Ramos (cell line): ENCODE data around the gene APOH.

ENCODE experiments used
- in situ Hi-C: fragments of 300-500 bp; cut with MboI; formaldehyde crosslinking; loops from one replicate; pipeline ENCODE4 v1.14.3; 2022; ENCODE audit warnings: low sequenced_read_pairs; ENCODE audit not compliant: unreplicated experiment

The APOH gene

DNA sequence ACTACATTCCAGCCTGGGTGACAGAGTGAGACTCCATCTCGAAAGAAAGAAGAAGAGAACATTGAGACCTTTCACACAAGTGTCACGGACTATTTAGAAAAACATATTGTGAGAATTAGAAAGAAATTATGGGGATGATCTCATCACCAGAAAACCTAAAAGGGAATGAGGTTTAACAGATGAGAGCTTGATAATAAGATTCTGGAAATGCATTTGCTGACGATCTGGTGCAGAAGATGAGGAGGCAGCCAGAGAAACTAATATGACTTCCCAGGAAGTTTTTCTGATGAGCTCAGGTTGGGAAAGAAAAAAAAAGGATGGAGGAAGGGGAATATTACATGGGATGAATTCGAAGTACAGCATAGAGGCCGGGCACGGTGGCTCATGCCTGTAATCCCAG lies 10.8 kb upstream of the APOH start:
- in situ Hi-C loops = no loop called here

DNA sequence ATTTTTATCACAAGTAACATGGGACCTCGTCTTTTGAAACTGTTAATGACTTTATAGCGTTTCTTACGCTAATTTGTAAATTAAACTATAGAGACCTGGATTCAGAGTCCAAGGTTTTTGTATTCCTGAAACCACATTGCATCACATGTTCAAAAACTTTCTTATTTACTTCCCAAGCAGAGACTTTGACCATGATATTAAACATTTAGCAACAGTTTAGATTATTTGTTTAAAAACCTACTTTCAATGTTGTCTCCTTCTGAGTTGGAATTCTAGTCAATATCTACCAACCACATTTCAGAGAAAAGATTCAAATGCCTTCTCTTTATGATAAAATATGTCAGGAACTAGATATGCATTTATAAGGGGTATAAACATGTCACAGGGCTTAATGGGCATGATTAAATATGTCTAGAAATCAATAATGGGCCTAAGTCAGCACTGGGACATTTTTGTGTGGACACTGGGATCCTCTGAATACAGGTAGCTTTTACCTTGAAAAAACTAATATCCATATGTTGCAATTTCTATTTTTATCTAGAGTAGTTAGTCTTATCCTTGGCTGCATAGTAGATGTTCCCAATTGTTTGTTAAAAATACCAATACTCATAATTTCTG lies 6.3 kb upstream of the APOH start:
- in situ Hi-C loops = no loop called here

DNA sequence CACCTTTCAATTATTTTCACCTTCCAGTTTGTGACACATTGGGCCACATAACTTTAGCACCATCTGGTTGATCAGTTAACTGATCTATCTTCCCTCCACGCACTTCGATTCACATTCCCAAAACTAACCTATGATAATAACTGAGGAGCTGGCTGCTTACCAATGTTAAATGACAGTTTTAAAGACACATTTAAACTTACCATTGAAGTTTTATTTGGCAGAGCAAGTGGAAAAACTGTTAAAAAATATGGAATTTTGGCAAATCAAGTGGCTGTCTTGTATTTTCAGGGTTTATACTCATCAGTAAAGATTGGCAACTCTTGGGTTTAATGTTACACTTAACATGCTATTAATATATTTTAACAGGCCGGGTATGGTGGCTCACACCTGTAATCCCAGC lies 5.4 kb upstream of the APOH start:
- in situ Hi-C loops = no loop called here

GRCh38 chr17:66233023-66233753 lies 4.0 kb upstream of the APOH start:
- in situ Hi-C loops = no loop called here

DNA sequence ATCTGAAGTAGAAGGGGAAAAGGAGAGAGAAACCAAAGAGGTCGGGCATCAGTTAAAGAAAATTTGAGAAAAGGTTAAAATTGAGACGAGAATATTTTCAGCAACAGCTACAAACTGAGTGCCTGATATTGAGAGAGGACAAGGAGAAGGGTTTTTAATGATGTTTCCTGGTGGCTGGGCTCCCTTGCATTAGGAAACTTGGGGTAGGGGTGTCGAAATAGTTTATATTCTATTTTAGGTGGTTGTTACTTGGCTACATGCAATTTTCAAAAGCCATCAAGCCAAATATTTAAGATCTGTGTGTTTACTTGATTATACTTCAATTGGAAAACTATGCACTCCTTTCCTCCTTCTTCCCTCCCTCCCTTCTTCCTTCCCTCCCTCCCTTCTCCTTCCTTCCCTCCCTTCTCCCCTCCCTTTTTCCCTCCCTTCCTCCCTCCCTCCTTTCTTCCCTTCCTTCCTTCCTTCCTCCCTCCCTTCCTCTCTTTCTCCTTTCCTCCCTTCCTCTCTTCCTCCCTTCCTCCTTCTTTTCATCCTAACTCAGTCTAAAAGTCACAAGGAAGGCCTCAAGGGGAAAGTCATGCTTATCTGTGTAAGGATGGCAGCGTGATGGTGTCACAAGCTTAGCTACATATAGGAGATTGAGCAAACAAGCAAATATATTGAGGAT lies 1.8 kb upstream of the APOH start:
- in situ Hi-C loops = no loop called here

- in situ Hi-C loops = no loop called here
Measured at GRCh38 chr17:66229783-66230538, 746 bp upstream of the APOH start.

DNA sequence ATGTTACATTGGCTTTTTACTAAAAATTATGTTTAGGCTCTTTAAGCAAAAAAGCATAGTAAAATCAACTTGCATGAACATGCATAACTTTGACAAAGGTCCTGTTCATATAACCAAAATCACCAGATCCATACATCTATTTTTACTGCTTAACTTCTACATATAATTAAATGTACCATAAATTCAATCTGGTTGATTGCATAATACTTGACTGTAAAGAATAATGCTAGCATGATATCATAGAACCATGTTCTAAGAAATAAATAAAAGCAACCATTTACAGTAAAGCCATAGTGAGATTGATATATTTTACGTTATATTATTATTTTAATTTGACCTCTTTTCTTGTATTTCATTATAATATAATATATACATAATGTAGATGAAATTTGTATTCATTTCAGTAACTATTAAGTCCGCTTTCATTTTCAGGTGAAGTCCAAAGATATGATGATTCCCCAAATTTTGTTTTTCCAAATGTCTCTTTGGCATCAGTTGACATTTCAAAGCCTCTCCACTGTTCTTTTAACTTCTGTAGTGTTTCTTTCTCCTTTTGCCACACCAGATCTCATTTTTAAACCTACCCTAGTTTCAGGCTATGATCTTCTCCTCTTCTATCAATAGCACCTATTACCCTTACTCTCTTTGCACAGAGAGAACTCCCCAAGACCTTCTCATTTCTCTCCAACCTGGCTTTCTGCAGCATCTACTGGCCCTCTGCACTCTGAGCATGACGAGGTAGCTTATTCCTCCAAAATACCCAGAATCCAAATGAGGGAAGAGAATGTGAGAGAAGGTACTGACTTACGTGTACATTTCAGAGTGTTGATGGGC lies 1.8 kb downstream of the APOH start:
- in situ Hi-C loops = no loop called here

GRCh38 chr17:66222798-66223350 lies 6.3 kb downstream of the APOH start:
- in situ Hi-C loops = no loop called here

DNA sequence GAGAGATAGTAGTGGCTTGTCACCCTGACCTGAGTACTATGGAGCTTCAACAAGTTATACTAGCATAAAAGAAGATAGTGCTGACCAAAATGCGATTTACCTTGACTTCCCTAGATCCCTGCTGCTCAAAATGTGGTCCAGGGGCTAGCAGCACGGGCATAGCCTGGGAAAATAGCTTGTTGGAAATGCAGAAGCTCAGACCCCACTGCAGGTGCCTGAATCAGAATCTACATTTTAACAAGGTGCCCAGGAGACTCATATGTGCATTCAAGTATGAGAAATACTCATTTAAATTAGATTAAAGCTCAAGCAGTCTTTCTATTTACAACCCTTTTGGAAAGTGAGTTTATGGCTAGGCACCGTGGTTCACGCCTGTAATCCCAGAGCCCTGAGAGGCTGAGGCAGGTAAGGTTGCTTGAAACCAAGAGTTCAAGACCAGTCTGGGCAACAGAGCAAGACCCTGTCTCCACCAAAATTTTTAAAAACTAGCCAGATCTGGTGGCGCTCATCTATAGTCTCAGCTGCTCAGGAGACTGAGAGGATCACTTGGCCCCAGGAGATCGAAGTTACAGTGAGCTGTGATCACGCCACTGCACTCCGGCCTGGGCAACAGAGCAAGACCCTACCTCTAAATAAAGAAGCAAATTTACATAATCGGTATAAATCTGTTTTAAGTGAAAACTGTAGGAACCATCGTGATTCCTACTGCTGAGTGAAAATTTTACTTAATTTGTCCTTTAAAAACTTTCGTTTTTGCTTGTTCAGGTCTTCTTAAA lies 7.3 kb downstream of the APOH start:
- in situ Hi-C loops = no loop called here

DNA sequence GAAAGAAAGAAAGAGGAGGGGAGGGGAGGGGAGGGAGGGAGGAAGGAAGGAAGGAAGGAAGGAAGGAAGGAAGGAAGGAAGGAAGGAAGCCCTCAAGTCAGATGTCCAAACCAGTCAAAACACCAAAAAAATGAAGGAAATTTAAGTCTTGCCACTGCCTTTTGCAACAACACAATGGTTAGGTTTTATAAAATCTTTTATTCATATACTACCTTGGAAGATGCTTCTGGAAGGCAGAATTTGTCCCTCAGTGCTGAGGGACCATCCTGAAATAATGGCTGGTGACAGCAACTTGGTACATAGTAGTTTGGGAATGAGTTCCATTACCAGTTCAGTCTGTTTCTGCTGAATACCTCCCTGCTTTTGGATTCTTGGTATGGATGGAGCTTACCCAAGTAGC lies 7.9 kb downstream of the APOH start:
- in situ Hi-C loops = no loop called here

DNA sequence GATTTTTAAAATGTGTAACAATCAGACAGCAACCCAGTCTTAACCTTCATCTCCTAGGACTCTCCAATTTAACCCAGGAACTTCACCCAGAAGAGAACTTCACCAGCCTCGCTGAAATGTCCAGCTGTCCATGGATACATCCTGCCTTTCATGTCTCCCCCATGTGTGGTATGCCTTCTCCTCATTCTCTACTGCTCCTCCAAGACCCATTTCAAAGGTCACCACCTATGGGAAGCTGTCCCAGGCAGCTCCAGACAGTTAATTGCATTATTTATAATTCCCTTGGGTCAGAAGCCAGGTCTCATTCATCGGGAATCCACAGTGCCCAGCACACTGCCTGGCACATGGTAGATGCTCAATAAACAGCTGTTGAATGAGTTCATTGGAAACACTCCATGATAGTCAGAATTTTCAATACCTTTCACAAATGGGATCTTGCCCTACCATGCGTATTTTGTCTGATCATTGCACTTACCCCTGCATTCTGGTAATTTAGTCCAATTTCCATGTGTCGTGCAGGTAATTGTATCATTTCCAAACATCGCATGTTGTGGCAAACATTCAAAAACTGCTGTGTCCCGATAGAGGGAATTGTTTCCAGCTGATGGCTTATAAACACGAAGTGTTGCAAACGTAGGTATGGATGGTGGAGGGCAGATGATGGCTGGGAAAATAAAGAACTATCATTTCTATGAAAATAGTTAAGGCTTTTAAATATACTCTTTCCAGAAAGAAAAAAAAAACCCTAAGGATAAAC lies 9.0 kb downstream of the APOH start:
- in situ Hi-C loops = no loop called here

- in situ Hi-C loops = no loop called here
Measured at GRCh38 chr17:66215529-66215911, 13.7 kb downstream of the APOH start.

DNA sequence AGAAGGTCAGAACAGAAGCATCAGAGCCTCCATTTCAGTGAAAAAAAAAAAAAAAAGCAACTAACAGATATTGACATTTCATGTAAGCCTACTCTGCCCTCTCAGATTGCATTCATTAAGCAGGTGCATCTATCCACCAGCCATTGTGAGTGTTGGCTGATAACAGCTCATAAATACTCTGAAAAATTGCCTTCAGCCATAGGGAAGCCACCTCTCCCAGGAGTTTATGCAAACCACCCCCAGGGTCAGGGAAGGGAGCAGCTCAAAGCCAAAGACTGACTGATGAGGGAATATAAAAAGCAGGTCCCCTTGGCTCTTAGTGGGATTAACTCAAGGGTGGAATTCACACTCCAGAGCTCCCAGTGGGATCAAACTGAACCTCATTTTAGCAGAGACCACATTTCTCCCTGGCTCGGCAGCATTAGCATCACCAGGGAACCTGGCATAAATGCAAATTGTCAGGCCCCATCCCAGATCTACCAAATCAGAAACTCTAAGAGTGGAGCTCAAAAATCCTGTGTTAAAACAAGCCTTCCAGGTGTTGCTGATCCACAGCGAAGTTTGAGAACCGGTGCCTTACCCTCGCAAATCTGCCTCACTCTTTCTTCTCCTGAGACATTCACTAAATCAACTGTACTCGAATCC lies 14.2 kb downstream of the APOH start:
- in situ Hi-C loops = no loop called here

- in situ Hi-C loops = no loop called here
Measured at GRCh38 chr17:66211047-66211810, 18.0 kb downstream of the APOH start.

- in situ Hi-C loops = no loop called here
Measured at GRCh38 chr17:66210208-66210574, 19.0 kb downstream of the APOH start.

DNA sequence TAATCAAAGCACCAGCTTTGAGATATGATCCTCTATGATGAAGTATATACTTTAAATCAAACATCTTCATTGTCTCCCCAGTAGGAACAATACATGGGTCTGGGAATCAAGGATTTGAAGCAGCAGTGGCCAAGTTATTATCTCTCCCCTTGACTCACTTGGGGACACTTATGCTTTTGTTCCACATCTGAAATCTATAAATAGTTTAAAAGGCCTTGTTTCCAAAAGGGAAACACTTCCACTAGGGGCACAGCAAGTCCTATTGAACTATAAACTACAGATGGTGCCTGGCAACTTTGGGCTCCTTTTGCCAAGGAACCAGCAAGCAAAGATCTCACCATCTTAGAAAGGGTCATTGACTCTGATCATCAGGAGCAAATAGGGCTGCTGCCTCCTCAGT lies 21.3 kb downstream of the APOH start:
- in situ Hi-C loops = no loop called here

- in situ Hi-C loops = no loop called here
Measured at GRCh38 chr17:66203274-66204015, 25.8 kb downstream of the APOH start.
